ENCODE measurements around the gene PKN3.

DNA sequence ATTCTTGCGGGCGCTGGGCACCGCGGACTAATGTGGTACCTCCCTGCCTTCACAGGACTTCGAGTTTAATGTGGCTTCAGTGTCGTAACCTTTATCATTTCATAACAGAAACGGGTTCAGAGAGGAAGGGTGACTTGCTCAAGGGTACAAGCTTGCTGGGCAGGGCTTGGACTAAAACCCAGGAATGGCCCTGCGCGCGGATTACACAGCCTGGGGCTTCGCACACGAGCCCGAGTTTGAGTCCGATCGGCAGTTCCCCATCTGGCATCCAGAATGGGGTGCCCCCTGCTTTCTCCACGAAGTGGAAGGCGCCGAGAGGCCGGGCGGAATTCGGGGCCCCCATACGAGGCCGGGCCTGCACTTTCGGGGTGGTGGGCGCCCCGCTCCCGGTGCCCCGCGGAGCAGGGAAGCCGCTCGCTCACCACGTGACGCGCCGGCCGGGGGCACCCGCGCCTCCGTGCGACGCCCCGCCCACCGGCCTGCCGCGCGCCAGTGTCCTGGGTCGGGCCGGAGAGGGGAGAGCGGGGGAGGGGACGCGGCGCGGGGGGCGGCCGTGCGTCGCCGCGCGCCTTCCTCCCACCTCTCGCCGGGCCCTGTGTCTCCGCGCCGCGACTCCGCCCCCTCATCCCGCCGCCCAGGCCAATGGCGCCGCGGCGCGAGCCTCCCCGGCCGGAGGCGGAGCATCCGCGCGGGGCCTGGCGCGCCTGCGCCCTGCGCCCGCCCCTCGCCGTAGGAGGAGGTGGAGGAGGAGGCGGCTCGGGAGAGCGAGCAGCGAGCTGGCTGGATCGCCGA, 13.6 kb upstream of the PKN3 start, which contains the start of gene SET:
- TF ChIP-seq EP300 (IDR thresholded peaks at IDR 0.05; ENCODE audit: low read length) (0 out of 2 replicates have a peak, but pooled peaks have one; percentile 42), ZNF764 (CRISPR knock-in tag; IDR thresholded peaks at IDR 0.05; ENCODE audit: low read depth) (peak; percentile 82), FOXK2 (conservative IDR thresholded peaks at IDR 0.05 in 1 of 2, IDR thresholded peaks at IDR 0.05 in 1 of 2; ENCODE audit: low read depth in 2 of 2) (no peak), ZC3H11A (IDR thresholded peaks at IDR 0.05; ENCODE audit: low read depth, low read length) (no peak), COPS2 (conservative IDR thresholded peaks at IDR 0.05) (no peak)

All from K562 (cell line).